Measurements from ENCODE around the gene MCF2L2. TPM values are rescaled to one million over a fixed set of nuclear protein-coding genes. Genes with fewer than 3 reads are reported as not detected.
"Not testable (repeated sequence)": the region's sequence is repeated elsewhere in the genome, so short reads cannot be mapped to it uniquely, and the experiment has no call there.

MCF2L2 gene
- total RNA-seq, 1 experiment from 2014 or later: not detected

- DNase-seq (ENCODE audit: low spot score): no peak
These were observed 186.0 kb downstream of the MCF2L2 start for GRCh38 chr3:183242431-183242830.

GRCh38 chr3:183239046-183239445, 189.4 kb downstream of the MCF2L2 start:
- no peak for DNase-seq (ENCODE audit: low spot score)

GRCh38 chr3:183233966-183234365, 194.5 kb downstream of the MCF2L2 start:
- DNase-seq (ENCODE audit: low spot score): no peak

GRCh38 chr3:183230826-183231225, 197.6 kb downstream of the MCF2L2 start:
- no peak for DNase-seq (ENCODE audit: low spot score)

GRCh38 chr3:183230251-183230650, 198.2 kb downstream of the MCF2L2 start:
- DNase-seq (ENCODE audit: low spot score): not testable (repeated sequence)

GRCh38 chr3:183229178-183229577, 199.2 kb downstream of the MCF2L2 start:
- no peak for DNase-seq (ENCODE audit: low spot score)

- DNase-seq (ENCODE audit: low spot score): no peak
These were observed 200.8 kb downstream of the MCF2L2 start for GRCh38 chr3:183227586-183227985.

- DNase-seq (ENCODE audit: low spot score): no peak
These were observed 202.0 kb downstream of the MCF2L2 start for GRCh38 chr3:183226333-183226890.

- DNase-seq (ENCODE audit: low spot score): no peak
These were observed 204.0 kb downstream of the MCF2L2 start for GRCh38 chr3:183224180-183224970.

- DNase-seq (ENCODE audit: low spot score): no peak
These were observed 205.7 kb downstream of the MCF2L2 start for GRCh38 chr3:183222631-183223235.

- no peak for DNase-seq (ENCODE audit: low spot score)
These were observed 207.6 kb downstream of the MCF2L2 start for GRCh38 chr3:183220828-183221227.

GRCh38 chr3:183218826-183219225, 209.6 kb downstream of the MCF2L2 start:
- DNase-seq (ENCODE audit: low spot score): no peak

GRCh38 chr3:183217548-183218332, 210.7 kb downstream of the MCF2L2 start:
- DNase-seq (ENCODE audit: low spot score): no peak

GRCh38 chr3:183215591-183216202, 212.7 kb downstream of the MCF2L2 start:
- DNase-seq (ENCODE audit: low spot score): no peak

GRCh38 chr3:183214277-183214612, 214.2 kb downstream of the MCF2L2 start:
- no peak for DNase-seq (ENCODE audit: low spot score)

GRCh38 chr3:183213415-183214276, 214.8 kb downstream of the MCF2L2 start:
- DNase-seq (ENCODE audit: low spot score): no peak

GRCh38 chr3:183212565-183212964, 215.9 kb downstream of the MCF2L2 start:
- no peak for DNase-seq (ENCODE audit: low spot score)

- no peak for DNase-seq (ENCODE audit: low spot score)
These were observed 216.3 kb downstream of the MCF2L2 start for GRCh38 chr3:183212096-183212495.

GRCh38 chr3:183211352-183211751, 217.1 kb downstream of the MCF2L2 start:
- no peak for DNase-seq (ENCODE audit: low spot score)

- DNase-seq (ENCODE audit: low spot score): peak; percentile 71
These were observed 217.5 kb downstream of the MCF2L2 start for GRCh38 chr3:183210862-183211341.

- peak; percentile 38 for DNase-seq (ENCODE audit: low spot score)
These were observed 218.1 kb downstream of the MCF2L2 start for GRCh38 chr3:183210341-183210740.

Measured in HT-29 (cell line).